ENCODE data around the gene DAAM2.

Gene DAAM2

GRCh38 chr6:39951716-39952115, 159.5 kb downstream of the DAAM2 start:
- TF ChIP-seq CTCF (IDR thresholded peaks at IDR 0.05; ENCODE audit: control extremely low read depth, extremely low read depth, low read depth, missing control alignments) = no peak
- ChIA-PET CTCF (no interaction called here), POLR2A (no interaction called here)

GRCh38 chr6:39952167-39952566, 160.0 kb downstream of the DAAM2 start:
- no peak for TF ChIP-seq CTCF (IDR thresholded peaks at IDR 0.05; ENCODE audit: control extremely low read depth, extremely low read depth, low read depth, missing control alignments)
- POLR2A ChIA-PET = no interaction called here
- CTCF ChIA-PET = no interaction called here
- DNase-seq (ENCODE audit: extremely low spot score) = no peak

More at GRCh38 chr6:39951716-39952115, 159.5 kb downstream of the DAAM2 start:
- no peak for DNase-seq (ENCODE audit: extremely low spot score)

- DNase-seq (ENCODE audit: extremely low spot score) = no peak
- CTCF ChIA-PET = no interaction called here
- POLR2A ChIA-PET = no interaction called here
Observed at GRCh38 chr6:39953076-39953618, 161.0 kb downstream of the DAAM2 start.

More at GRCh38 chr6:39953076-39953618, 161.0 kb downstream of the DAAM2 start:
- no peak for TF ChIP-seq CTCF (IDR thresholded peaks at IDR 0.05; ENCODE audit: control extremely low read depth, extremely low read depth, low read depth, missing control alignments)

Measured in GM10248 (cell line).